Measurements from ENCODE around the gene UGT2A1. TPM values are rescaled to one million over a fixed set of nuclear protein-coding genes. Genes with fewer than 3 reads are reported as not detected.

The UGT2A1 gene
- polyA plus RNA-seq, 1 donor (not counting 4 experiments of a cell fraction or from before 2014, with no cell fraction given): not detected

- Histone ChIP-seq H3K36me3 (ENCODE audit: control insufficient read depth in 2 of 2, extremely low read depth in 1 of 2, insufficient read depth in 2 of 2, low read length in 2 of 2) (no peaks in the 10 kb centered on the region), H2AFZ (ENCODE audit: control insufficient read depth, low read length) (no peak overlapping the region), H3K4me3 (ENCODE audit: control insufficient read depth in 2 of 3, extremely low read depth in 1 of 3, insufficient read depth in 2 of 3, low read depth in 1 of 3, low read length in 3 of 3) (no peak overlapping the region), H3K27ac (ENCODE audit: control insufficient read depth, insufficient read depth, low read length) (no peak overlapping the region), H3K4me1 (ENCODE audit: control insufficient read depth, extremely low read depth, insufficient read depth, low read length) (no peaks in the 10 kb centered on the region), H3K9me3 (ENCODE audit: control insufficient read depth, low read depth, low read length) (no peaks in the 10 kb centered on the region), H3K9me1 (ENCODE audit: control insufficient read depth, extremely low read depth, insufficient read depth, low read length) (no peaks in the 10 kb centered on the region), H3K79me2 (ENCODE audit: control insufficient read depth, insufficient read depth, low read length) (no peaks in the 10 kb centered on the region), H3K9ac (ENCODE audit: control insufficient read depth, extremely low read depth, insufficient read depth, low read length) (no peak overlapping the region), H3K4me2 (ENCODE audit: control insufficient read depth, extremely low read depth, insufficient read depth, low read depth, low read length) (no peak overlapping the region), H3K27me3 (ENCODE audit: control insufficient read depth, extremely low read depth, insufficient read depth, low read length) (no peaks in the 10 kb centered on the region), H4K20me1 (ENCODE audit: control insufficient read depth, extremely low read depth, insufficient read depth, low read length) (no peaks in the 10 kb centered on the region)
- dilution Hi-C loops (cut with MboI; ENCODE audit: extremely low pct_ligation_motif_present, low sequenced_read_pairs): no loop called here
- DNase-seq (ENCODE audit: low read depth, low spot score) (no peak), FAIRE-seq (no peak)
- TF ChIP-seq EZH2 (IDR thresholded peaks at IDR 0.05; ENCODE audit: low read length): no peak
- TF ChIP-seq CTCF (optimal IDR thresholded peaks at IDR 0.05 in 1 of 3, IDR thresholded peaks at IDR 0.05 in 1 of 3, conservative IDR thresholded peaks at IDR 0.05 in 1 of 3; ENCODE audit: extremely low read depth in 1 of 3, insufficient read depth in 2 of 3, low read length in 3 of 3): no peak
These were observed 76.7 kb downstream of the UGT2A1 start for GRCh38 chr4:69576251-69576877.

GRCh38 chr4:69568787-69569186 is 84.3 kb downstream of the UGT2A1 start:
- H3K9me1 ChIP-seq (ENCODE audit: control insufficient read depth, extremely low read depth, insufficient read depth, low read length): no peaks in the 10 kb centered on the region
- H2AFZ ChIP-seq (ENCODE audit: control insufficient read depth, low read length): no peak overlapping the region
- FAIRE-seq (no peak), DNase-seq (ENCODE audit: low read depth, low spot score) (no peak)
- no peak overlapping the region for H3K27ac ChIP-seq (ENCODE audit: control insufficient read depth, insufficient read depth, low read length)
- H3K9ac ChIP-seq (ENCODE audit: control insufficient read depth, extremely low read depth, insufficient read depth, low read length): no peak overlapping the region
- H3K36me3 ChIP-seq (ENCODE audit: control insufficient read depth in 2 of 2, extremely low read depth in 1 of 2, insufficient read depth in 2 of 2, low read length in 2 of 2): no peaks in the 10 kb centered on the region
- dilution Hi-C loops (cut with MboI; ENCODE audit: extremely low pct_ligation_motif_present, low sequenced_read_pairs): no loop called here
- H3K4me1 ChIP-seq (ENCODE audit: control insufficient read depth, extremely low read depth, insufficient read depth, low read length): no peaks in the 10 kb centered on the region
- no peaks in the 10 kb centered on the region for H3K27me3 ChIP-seq (ENCODE audit: control insufficient read depth, extremely low read depth, insufficient read depth, low read length)
- TF ChIP-seq CTCF (optimal IDR thresholded peaks at IDR 0.05 in 1 of 3, IDR thresholded peaks at IDR 0.05 in 1 of 3, conservative IDR thresholded peaks at IDR 0.05 in 1 of 3; ENCODE audit: extremely low read depth in 1 of 3, insufficient read depth in 2 of 3, low read length in 3 of 3): no peak
- TF ChIP-seq EZH2 (IDR thresholded peaks at IDR 0.05; ENCODE audit: low read length): no peak
- H3K4me2 ChIP-seq (ENCODE audit: control insufficient read depth, extremely low read depth, insufficient read depth, low read depth, low read length): no peak overlapping the region
- no peaks in the 10 kb centered on the region for H4K20me1 ChIP-seq (ENCODE audit: control insufficient read depth, extremely low read depth, insufficient read depth, low read length)
- no peaks in the 10 kb centered on the region for H3K79me2 ChIP-seq (ENCODE audit: control insufficient read depth, insufficient read depth, low read length)
- no peak overlapping the region for H3K4me3 ChIP-seq (ENCODE audit: control insufficient read depth in 2 of 3, extremely low read depth in 1 of 3, insufficient read depth in 2 of 3, low read depth in 1 of 3, low read length in 3 of 3)
- no peaks in the 10 kb centered on the region for H3K9me3 ChIP-seq (ENCODE audit: control insufficient read depth, low read depth, low read length)

Measured in keratinocyte (primary cell).